Measurements from ENCODE around the gene DTNA. TPM values are rescaled to one million over a fixed set of nuclear protein-coding genes. Genes with fewer than 3 reads are reported as not detected.
"Not testable (repeated sequence)": the region's sequence is repeated elsewhere in the genome, so short reads cannot be mapped to it uniquely, and the experiment has no call there.

DTNA gene
- total and polyA plus RNA-seq, 3 experiments from 2014 or later, result not detected

DNA sequence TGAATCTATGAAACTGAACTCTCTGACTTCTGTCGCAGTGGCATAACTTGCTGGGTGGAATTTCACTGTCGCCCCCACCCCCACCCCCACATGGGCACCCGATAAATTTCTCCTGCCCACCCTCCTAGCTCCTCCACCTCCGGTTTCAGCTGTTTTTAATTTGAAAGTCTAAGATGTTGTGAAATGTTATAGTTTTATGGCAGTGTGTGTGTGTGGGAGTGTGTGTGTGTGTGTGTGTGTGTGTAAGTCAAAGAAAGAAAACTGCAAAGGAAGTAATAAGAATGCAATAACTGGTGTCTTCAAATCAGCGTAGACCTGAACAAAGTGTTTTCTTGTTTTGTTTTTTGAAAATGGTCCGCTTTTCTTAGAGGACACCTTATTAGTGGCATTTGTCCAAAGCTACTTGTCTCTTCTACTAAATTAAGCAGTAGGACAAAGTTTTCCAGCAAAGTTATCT, 388 bp downstream of the DTNA start:
- H3K27me3 ChIP-seq (ENCODE audit: insufficient read depth, low read length, poor library complexity, severe bottlenecking), result no peaks in the 10 kb centered on the region
- no peak overlapping the region for H3K4me3 ChIP-seq (ENCODE audit: low read length)
- H3K27me3 Mint-ChIP-seq, result peaks cover 0 to 5% of the 10 kb centered on the region in 2 donors
- no peak overlapping the region for H3K27ac ChIP-seq (ENCODE audit: low read depth, low read length)
- no peaks in the 10 kb centered on the region for H3K9me3 ChIP-seq (ENCODE audit: low read length)
- no peaks in the 10 kb centered on the region for H3K4me1 Mint-ChIP-seq
- DNase-seq, result no peak
- H3K27ac Mint-ChIP-seq, result no peak overlapping the region
- no peaks in the 10 kb centered on the region for H3K9me3 Mint-ChIP-seq
- ChIA-PET CTCF (no interaction called here), POLR2A (no interaction called here)
- no peaks in the 10 kb centered on the region for H3K36me3 ChIP-seq (ENCODE audit: insufficient read depth, low read length)
- no peaks in the 10 kb centered on the region for H3K36me3 Mint-ChIP-seq
- H3K4me3 Mint-ChIP-seq, result no peak overlapping the region
- H3K4me1 ChIP-seq (ENCODE audit: insufficient read depth, low read length), result no peaks in the 10 kb centered on the region

DNA sequence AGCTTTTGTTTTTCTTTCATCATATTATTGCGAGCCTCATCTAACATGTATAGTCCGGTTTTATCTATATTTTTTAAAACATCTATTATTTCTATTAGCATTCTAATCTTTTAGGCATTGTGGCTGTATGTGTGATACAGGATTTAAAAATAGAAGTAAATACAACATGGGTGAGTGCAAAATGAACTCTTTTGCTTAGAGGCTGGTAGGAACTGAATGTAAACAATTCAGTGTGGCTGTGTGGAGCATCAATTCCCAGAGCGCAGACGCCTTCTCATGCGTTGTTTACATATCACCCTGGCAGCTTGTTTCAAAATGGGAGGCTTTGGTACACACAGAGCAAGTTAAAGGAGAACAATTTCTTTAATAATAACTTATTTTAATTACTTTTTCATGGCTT, 836 bp downstream of the DTNA start:
- peaks cover 0 to 5% of the 10 kb centered on the region in 2 donors for H3K27me3 Mint-ChIP-seq
- POLR2A ChIA-PET, result no interaction called here
- Histone ChIP-seq H3K27me3 (ENCODE audit: insufficient read depth, low read length, poor library complexity, severe bottlenecking) (no peaks in the 10 kb centered on the region), H3K4me1 (ENCODE audit: insufficient read depth, low read length) (no peaks in the 10 kb centered on the region), H3K27ac (ENCODE audit: low read depth, low read length) (no peak overlapping the region), H3K4me3 (ENCODE audit: low read length) (no peak overlapping the region), H3K9me3 (ENCODE audit: low read length) (no peaks in the 10 kb centered on the region), H3K36me3 (ENCODE audit: insufficient read depth, low read length) (no peaks in the 10 kb centered on the region)
- CTCF ChIA-PET, result no interaction called here
- no peaks in the 10 kb centered on the region for H3K9me3 Mint-ChIP-seq
- no peak overlapping the region for H3K27ac Mint-ChIP-seq
- no peak overlapping the region for H3K4me3 Mint-ChIP-seq
- DNase-seq, result no peak
- H3K36me3 Mint-ChIP-seq, result no peaks in the 10 kb centered on the region
- no peaks in the 10 kb centered on the region for H3K4me1 Mint-ChIP-seq

DNA sequence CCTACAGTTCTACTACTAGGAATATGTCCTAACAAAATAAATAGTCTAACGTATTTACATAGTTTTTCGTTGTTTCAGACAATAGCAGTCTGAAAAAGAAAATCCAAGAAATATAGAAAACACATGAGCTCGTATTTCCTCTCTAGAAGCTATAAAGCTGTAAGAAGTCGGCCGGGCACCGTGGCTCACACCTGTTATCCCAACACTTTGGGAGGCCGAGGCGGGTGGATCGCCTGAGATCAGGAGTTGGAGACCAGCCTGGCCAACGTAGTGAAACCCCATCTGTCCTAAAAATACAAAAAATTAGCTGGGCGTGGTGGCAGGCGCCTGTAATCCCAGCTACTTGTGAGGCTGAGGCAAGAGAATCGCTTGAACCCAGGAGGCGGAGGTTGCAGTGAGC, 6.0 kb downstream of the DTNA start:
- DNase-seq; H3K9me3 ChIP-seq (ENCODE audit: low read length); H3K4me3 ChIP-seq (ENCODE audit: low read length); H3K36me3 ChIP-seq (ENCODE audit: insufficient read depth, low read length); H3K4me1 ChIP-seq (ENCODE audit: insufficient read depth, low read length); H3K27ac Mint-ChIP-seq; H3K4me3 Mint-ChIP-seq; H3K27me3 Mint-ChIP-seq; H3K27me3 ChIP-seq (ENCODE audit: insufficient read depth, low read length, poor library complexity, severe bottlenecking); CTCF ChIA-PET; H3K27ac ChIP-seq (ENCODE audit: low read depth, low read length); POLR2A ChIA-PET; H3K9me3 Mint-ChIP-seq; H3K36me3 Mint-ChIP-seq; H3K4me1 Mint-ChIP-seq: not testable (repeated sequence)

DNA sequence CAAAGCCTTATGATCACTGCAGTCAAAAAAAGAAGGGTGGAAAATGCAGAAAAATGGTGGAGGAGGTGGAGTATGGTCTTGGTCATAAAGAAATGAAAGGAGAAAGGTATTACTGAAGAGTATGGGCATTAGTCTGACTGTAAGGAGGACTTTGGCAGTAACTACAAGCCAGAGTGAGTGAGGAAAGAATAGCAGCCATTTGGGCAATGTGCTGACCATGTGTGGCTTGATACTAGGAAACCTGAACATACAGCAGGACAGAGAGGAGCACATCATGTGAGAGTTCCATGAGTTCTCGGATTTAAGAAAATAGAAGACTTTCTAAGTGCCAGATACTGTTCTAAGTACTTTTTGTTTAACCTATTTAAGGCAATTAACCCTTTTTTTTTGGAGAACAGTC, 8.5 kb downstream of the DTNA start:
- Mint-ChIP-seq H3K36me3 (no peaks in the 10 kb centered on the region), H3K4me1 (no peaks in the 10 kb centered on the region), H3K4me3 (no peak overlapping the region), H3K27me3 (no peaks in the 10 kb centered on the region), H3K27ac (no peak overlapping the region), H3K9me3 (no peaks in the 10 kb centered on the region)
- POLR2A ChIA-PET, result no interaction called here
- Histone ChIP-seq H3K27me3 (ENCODE audit: insufficient read depth, low read length, poor library complexity, severe bottlenecking) (no peaks in the 10 kb centered on the region), H3K4me3 (ENCODE audit: low read length) (no peak overlapping the region), H3K9me3 (ENCODE audit: low read length) (no peaks in the 10 kb centered on the region), H3K36me3 (ENCODE audit: insufficient read depth, low read length) (no peaks in the 10 kb centered on the region), H3K27ac (ENCODE audit: low read depth, low read length) (no peak overlapping the region), H3K4me1 (ENCODE audit: insufficient read depth, low read length) (no peaks in the 10 kb centered on the region)
- DNase-seq, result no peak
- CTCF ChIA-PET, result no interaction called here

DNA sequence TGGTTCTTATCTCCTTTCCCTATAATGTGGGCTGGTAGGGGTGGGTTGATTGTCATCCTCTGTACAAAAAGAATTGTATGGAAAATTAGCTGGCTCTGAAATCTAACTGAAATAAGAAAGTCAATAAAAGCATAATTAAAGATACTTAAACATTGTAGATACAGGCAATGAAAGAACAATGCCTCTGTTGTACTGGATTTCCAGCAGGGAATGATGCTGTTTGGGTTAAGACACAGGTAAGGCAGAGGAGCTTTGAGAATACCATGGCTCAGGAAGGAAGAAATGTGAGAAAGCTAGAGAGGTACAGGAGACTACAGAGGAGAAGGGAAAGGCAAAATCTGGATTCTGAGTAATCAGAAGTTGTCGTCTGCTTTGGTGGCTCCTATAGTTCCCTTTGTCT, 10.1 kb downstream of the DTNA start:
- ChIA-PET CTCF (no interaction called here), POLR2A (no interaction called here)
- no peak overlapping the region for H3K4me3 Mint-ChIP-seq
- Histone ChIP-seq H3K4me1 (ENCODE audit: insufficient read depth, low read length) (no peaks in the 10 kb centered on the region), H3K36me3 (ENCODE audit: insufficient read depth, low read length) (no peaks in the 10 kb centered on the region), H3K9me3 (ENCODE audit: low read length) (no peaks in the 10 kb centered on the region), H3K27me3 (ENCODE audit: insufficient read depth, low read length, poor library complexity, severe bottlenecking) (no peaks in the 10 kb centered on the region), H3K4me3 (ENCODE audit: low read length) (no peak overlapping the region), H3K27ac (ENCODE audit: low read depth, low read length) (no peak overlapping the region)
- H3K27me3 Mint-ChIP-seq, result no peaks in the 10 kb centered on the region
- H3K36me3 Mint-ChIP-seq, result no peaks in the 10 kb centered on the region
- DNase-seq, result no peak
- H3K4me1 Mint-ChIP-seq, result no peaks in the 10 kb centered on the region
- H3K9me3 Mint-ChIP-seq, result peaks cover 0 to 5% (median 0%) of the 10 kb centered on the region in 5 donors
- no peak overlapping the region for H3K27ac Mint-ChIP-seq

DNA sequence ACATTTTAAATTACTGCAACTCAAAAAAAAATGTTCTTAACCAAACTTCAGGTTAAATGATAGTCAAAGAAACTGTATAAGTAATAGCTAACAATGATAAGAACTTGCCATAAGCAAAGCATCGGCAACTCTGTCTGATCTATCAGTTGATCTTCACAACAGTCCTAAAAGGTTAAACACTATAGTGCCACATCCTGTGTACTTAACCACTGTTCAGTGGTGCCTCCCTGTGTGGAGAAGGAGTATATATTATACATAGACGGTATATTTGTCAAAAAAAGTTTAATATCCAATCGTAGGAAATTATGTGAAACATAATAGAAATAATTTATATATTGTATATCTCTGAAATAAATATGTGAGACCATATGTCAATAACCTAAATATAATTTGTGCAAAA, 13.0 kb downstream of the DTNA start:
- no peak overlapping the region for H3K4me3 ChIP-seq (ENCODE audit: low read length)
- ChIA-PET CTCF (no interaction called here), POLR2A (no interaction called here)
- H3K27ac ChIP-seq (ENCODE audit: low read depth, low read length), result no peak overlapping the region
- H3K27me3 ChIP-seq (ENCODE audit: insufficient read depth, low read length, poor library complexity, severe bottlenecking), result no peaks in the 10 kb centered on the region
- no peaks in the 10 kb centered on the region for H3K9me3 ChIP-seq (ENCODE audit: low read length)
- no peak overlapping the region for H3K4me3 Mint-ChIP-seq
- H3K4me1 Mint-ChIP-seq, result no peaks in the 10 kb centered on the region
- H3K36me3 Mint-ChIP-seq, result no peaks in the 10 kb centered on the region
- H3K4me1 ChIP-seq (ENCODE audit: insufficient read depth, low read length), result no peaks in the 10 kb centered on the region
- peaks cover 0 to 5% (median 2%) of the 10 kb centered on the region in 5 donors for H3K9me3 Mint-ChIP-seq
- H3K27me3 Mint-ChIP-seq, result no peaks in the 10 kb centered on the region
- H3K36me3 ChIP-seq (ENCODE audit: insufficient read depth, low read length), result no peaks in the 10 kb centered on the region
- no peak overlapping the region for H3K27ac Mint-ChIP-seq
- no peak for DNase-seq

DNA sequence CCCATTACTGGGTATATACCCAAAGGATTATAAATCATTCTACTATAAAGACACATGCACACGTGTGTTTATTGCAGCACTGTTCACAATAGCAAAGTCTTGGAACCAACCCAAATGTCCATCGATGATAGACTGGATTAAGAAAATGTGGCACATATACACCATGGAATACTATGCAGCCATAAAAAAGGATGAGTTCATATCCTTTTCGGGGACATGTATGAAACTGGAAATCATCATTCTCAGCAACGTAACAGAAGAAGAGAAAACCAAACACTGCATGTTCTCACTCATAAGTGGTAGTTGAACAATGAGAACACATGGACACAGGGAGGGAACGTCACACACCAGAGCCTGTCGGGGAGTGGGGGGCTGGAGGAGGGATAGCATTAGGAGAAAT, 15.6 kb downstream of the DTNA start:
- CTCF ChIA-PET, H3K27me3 Mint-ChIP-seq: not testable (repeated sequence)

DNA sequence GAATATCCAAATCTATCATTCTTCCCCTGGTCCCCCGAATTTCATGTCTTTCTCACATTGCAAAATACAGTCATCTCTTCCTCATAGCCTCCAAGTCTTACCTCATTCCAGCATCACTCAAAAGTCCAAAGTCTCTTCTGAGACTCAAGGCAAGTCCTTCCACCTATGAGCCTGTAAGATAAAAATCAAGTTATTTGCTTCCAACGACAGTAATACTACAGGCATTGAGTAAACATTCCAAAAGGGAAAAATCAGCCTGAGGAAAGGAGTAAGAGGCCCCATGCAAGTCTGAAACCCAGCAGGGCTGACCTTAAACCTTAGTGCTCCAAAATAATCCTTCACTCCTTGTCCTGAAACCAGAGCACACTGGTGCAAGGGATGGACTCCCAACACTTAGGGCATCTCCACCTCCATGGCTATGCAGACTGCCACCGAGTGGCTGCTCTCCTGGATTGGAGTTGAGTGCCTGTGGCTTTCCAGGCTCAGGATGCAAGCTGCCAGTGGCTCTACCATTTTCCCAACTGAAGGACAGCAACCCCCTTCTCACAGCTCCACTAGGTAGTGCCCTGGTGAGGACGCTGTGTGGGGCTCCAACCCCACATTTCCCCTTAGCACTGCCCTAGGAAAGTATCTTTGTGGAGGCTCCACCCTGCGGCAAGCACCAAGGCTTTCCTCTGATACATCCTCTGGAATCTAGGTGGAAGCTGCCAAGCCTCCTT, 16.3 kb downstream of the DTNA start:
- H3K27me3 ChIP-seq (ENCODE audit: insufficient read depth, low read length, poor library complexity, severe bottlenecking), result no peaks in the 10 kb centered on the region
- Mint-ChIP-seq H3K4me3 (no peak overlapping the region), H3K4me1 (no peaks in the 10 kb centered on the region), H3K9me3 (peaks cover 0 to 5% (median 2%) of the 10 kb centered on the region in 5 donors), H3K36me3 (no peaks in the 10 kb centered on the region), H3K27ac (no peak overlapping the region), H3K27me3 (no peaks in the 10 kb centered on the region)
- POLR2A ChIA-PET, result no interaction called here
- CTCF ChIA-PET, result no interaction called here
- no peaks in the 10 kb centered on the region for H3K36me3 ChIP-seq (ENCODE audit: insufficient read depth, low read length)
- H3K27ac ChIP-seq (ENCODE audit: low read depth, low read length), result no peak overlapping the region
- no peak overlapping the region for H3K4me3 ChIP-seq (ENCODE audit: low read length)
- DNase-seq, result no peak
- no peaks in the 10 kb centered on the region for H3K4me1 ChIP-seq (ENCODE audit: insufficient read depth, low read length)
- no peaks in the 10 kb centered on the region for H3K9me3 ChIP-seq (ENCODE audit: low read length)

More for the DNA sequence above, 15.6 kb downstream of the DTNA start:
- H3K27me3 ChIP-seq (ENCODE audit: insufficient read depth, low read length, poor library complexity, severe bottlenecking); H3K4me1 Mint-ChIP-seq; H3K4me3 ChIP-seq (ENCODE audit: low read length); H3K27ac Mint-ChIP-seq; H3K4me1 ChIP-seq (ENCODE audit: insufficient read depth, low read length); H3K4me3 Mint-ChIP-seq; H3K27ac ChIP-seq (ENCODE audit: low read depth, low read length); H3K9me3 Mint-ChIP-seq; H3K9me3 ChIP-seq (ENCODE audit: low read length); H3K36me3 Mint-ChIP-seq; POLR2A ChIA-PET; H3K36me3 ChIP-seq (ENCODE audit: insufficient read depth, low read length); DNase-seq: not testable (repeated sequence)

DNA sequence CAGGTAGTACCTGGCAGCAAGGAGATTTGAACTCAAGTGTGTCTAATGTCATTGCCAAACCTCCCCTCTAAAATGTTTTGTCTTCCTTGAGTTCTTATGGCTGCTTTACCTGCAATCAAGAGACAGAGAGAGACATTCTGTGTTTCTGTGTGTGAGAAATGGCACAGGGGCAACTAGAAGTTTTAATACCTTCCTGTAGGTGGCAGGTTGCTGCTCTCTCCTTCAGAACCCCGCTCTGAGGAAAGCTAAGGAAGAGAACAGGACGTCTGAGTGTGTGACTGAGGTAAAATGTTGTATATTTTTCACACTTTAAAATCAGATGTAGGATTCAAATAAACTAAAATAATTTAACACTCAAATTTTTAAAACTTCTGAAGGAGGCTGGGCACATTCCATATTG, 19.2 kb downstream of the DTNA start:
- no peak overlapping the region for H3K27ac Mint-ChIP-seq
- ChIA-PET POLR2A (no interaction called here), CTCF (no interaction called here)
- H3K9me3 Mint-ChIP-seq, result peaks cover 0 to 5% (median 2%) of the 10 kb centered on the region in 5 donors
- peaks cover 0 to 3% of the 10 kb centered on the region in 2 donors for H3K27me3 Mint-ChIP-seq
- Histone ChIP-seq H3K27me3 (ENCODE audit: insufficient read depth, low read length, poor library complexity, severe bottlenecking) (no peaks in the 10 kb centered on the region), H3K36me3 (ENCODE audit: insufficient read depth, low read length) (no peaks in the 10 kb centered on the region), H3K27ac (ENCODE audit: low read depth, low read length) (no peak overlapping the region), H3K9me3 (ENCODE audit: low read length) (no peaks in the 10 kb centered on the region), H3K4me3 (ENCODE audit: low read length) (no peak overlapping the region), H3K4me1 (ENCODE audit: insufficient read depth, low read length) (no peaks in the 10 kb centered on the region)
- H3K4me1 Mint-ChIP-seq, result no peaks in the 10 kb centered on the region
- H3K36me3 Mint-ChIP-seq, result no peaks in the 10 kb centered on the region
- DNase-seq, result no peak
- no peak overlapping the region for H3K4me3 Mint-ChIP-seq

All from CD8-positive, alpha-beta memory T cell (primary cell).